Uterus (tissue), 4 donors: ENCODE data around the gene ICA1. TPM values are rescaled to one million over a fixed set of nuclear protein-coding genes. Genes with fewer than 3 reads are reported as not detected.

Experiments used
- DNase-seq, 2 donors: peaks; one replicate each; pipeline ENCODE4 v3.0.0-alpha.2; 2019 to 2020
- H3K27ac ChIP-seq, 2 donors: fragments of 200-600 bp; sonication (generic); 1 replicate in 1 of 2; 2 replicates in 1 of 2; pipeline ENCODE4 v1.5.1; 2016 to 2018
- H3K27me3 ChIP-seq, 2 donors: fragments of 200-600 bp; sonication (generic); one replicate each; pipeline ENCODE4 v1.5.1; 2018 to 2019; ENCODE audit warnings: control low read depth in 1 of 2
- H3K36me3 ChIP-seq, 2 donors: fragments of 200-600 bp; sonication (generic); one replicate each; pipeline ENCODE4 v1.5.1; 2019; ENCODE audit warnings: control low read depth in 1 of 2
- H3K4me1 ChIP-seq, 2 donors: fragments of 200-600 bp; sonication (generic); one replicate each; pipeline ENCODE4 v1.5.1; 2018 to 2019; ENCODE audit warnings: control low read depth in 1 of 2
- H3K4me3 ChIP-seq, 2 donors: fragments of 200-600 bp; sonication (generic); 1 replicate in 1 of 2; 2 replicates in 1 of 2; pipeline ENCODE4 v1.5.1; 2018 to 2019; ENCODE audit warnings: mild to moderate bottlenecking in 1 of 2
- H3K9me3 ChIP-seq, 2 donors: fragments of 200-600 bp; sonication (generic); one replicate each; pipeline ENCODE4 v1.5.1; 2019; ENCODE audit warnings: control low read depth in 1 of 2
- POLR2A ChIP-seq, 2 donors: fragments of 450-650 bp; IDR thresholded peaks; one replicate each; pipeline ENCODE4 v1.6.1; 2016; ENCODE audit warnings: antibody characterized with exemption in 2 of 2, mild to moderate bottlenecking in 1 of 2, moderate library complexity in 1 of 2
- intact Hi-C: fragments of 100-400 bp; cut with DNase I; formaldehyde crosslinking; loops from one replicate; pipeline ENCODE4 v1.15.1; 2023; ENCODE audit warnings: low total_unique reads
- total RNA-seq, 4 donors: library from RNA; depleted of rRNA in 3 of 4; stranded (reverse); fragments of >200 nt in 3 of 4; gene quantifications; one replicate each; pipeline versions ENCODE4 v1.1.0 to v1.2.4, GENCODE V29; 2014 to 2023
- TF ChIP-seq, protein P1 (sequence below), 4 experiments: fragments of 200-600 bp in 2 of 4; fragments of 450-650 bp in 2 of 4; sonication (generic) in 2 of 4; IDR thresholded peaks; one replicate each; pipeline ENCODE4 v1.5.1; 2016 to 2019; ENCODE audit warnings: antibody characterized with exemption in 4 of 4, mild to moderate bottlenecking in 2 of 4, moderate library complexity in 1 of 4
- donor health status: DM: yes; HTN: yes; CAD: no.

The ICA1 gene
- total RNA-seq, 4 donors from 2014 or later = 3.5 to 36.9 (median 28.5) TPM

DNA sequence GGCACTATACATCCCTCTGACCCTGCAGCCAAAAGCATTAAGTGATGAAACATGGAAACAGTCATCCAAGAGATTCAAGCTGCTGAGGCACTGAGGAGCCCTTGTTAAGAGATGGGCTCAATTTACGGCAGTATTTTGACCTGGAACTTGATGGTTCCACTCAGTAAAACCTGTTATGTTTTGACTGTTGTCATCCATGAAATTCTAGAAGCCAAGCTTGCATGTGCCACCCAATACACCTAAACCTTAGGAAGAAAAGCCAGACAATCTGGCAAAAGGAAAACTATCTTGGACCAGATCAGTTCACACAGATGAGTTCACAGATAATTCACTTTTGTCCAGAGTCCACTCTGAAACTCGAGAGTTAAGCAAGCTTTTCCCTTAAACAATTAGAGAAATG is 53.2 kb downstream of the ICA1 start:
- no peaks in the 10 kb centered on the region for H3K4me1 ChIP-seq
- no peaks in the 10 kb centered on the region for H3K27me3 ChIP-seq
- intact Hi-C loops = no loop called here
- H3K36me3 ChIP-seq = no peaks in the 10 kb centered on the region
- no peak for TF ChIP-seq POLR2A (IDR thresholded peaks at IDR 0.05)
- TF ChIP-seq, protein P1, sequence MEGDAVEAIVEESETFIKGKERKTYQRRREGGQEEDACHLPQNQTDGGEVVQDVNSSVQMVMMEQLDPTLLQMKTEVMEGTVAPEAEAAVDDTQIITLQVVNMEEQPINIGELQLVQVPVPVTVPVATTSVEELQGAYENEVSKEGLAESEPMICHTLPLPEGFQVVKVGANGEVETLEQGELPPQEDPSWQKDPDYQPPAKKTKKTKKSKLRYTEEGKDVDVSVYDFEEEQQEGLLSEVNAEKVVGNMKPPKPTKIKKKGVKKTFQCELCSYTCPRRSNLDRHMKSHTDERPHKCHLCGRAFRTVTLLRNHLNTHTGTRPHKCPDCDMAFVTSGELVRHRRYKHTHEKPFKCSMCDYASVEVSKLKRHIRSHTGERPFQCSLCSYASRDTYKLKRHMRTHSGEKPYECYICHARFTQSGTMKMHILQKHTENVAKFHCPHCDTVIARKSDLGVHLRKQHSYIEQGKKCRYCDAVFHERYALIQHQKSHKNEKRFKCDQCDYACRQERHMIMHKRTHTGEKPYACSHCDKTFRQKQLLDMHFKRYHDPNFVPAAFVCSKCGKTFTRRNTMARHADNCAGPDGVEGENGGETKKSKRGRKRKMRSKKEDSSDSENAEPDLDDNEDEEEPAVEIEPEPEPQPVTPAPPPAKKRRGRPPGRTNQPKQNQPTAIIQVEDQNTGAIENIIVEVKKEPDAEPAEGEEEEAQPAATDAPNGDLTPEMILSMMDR (IDR thresholded peaks at IDR 0.05) = no peak
- no peak for DNase-seq
- H3K9me3 ChIP-seq = no peaks in the 10 kb centered on the region
- H3K4me3 ChIP-seq = no peak overlapping the region
- H3K27ac ChIP-seq = no peak overlapping the region

DNA sequence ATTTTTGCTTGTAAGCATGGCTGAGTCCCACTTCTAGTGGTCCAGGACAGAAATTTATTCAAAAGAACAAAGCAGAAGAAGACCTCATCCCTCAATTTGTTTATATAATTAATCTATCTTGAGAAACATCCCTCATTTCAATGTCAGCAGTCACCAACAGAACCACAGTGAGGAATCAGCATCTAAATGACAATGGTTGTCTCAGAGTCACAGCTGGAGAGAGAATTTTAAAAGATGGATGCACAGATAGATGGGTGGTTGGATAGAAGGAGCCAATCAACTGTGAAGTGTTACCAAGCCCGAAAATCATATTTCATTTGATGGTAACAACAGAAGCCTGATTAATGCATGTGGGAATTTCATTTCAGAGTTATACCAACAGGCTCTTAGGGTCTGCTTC is 55.0 kb downstream of the ICA1 start:
- Histone ChIP-seq H3K36me3 (no peaks in the 10 kb centered on the region), H3K4me3 (no peak overlapping the region), H3K4me1 (no peaks in the 10 kb centered on the region), H3K27me3 (no peaks in the 10 kb centered on the region), H3K9me3 (no peaks in the 10 kb centered on the region), H3K27ac (no peak overlapping the region)
- DNase-seq = no peak
- no peak for TF ChIP-seq POLR2A (IDR thresholded peaks at IDR 0.05)
- TF ChIP-seq, protein P1 (IDR thresholded peaks at IDR 0.05) = no peak
- intact Hi-C loops = no loop called here

DNA sequence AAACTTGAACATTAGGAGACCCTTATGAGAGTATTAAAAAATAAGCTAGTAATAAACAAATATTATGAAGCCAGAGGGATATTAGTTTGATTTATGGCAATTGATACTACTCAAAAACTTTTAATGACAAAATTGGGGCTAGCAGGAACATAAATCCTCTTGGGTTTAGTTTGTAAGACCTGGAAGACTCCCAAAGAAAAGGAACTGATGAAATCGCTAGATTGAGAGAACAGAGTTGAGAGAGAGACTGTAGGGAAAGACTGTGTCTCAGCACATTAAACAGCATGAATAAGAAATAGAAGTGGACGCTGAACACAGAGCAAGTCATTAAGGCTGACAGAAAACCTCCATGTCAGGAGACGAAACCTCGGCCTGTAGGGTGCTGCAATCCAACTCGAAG is 56.4 kb downstream of the ICA1 start:
- H3K27ac ChIP-seq = peak overlapping the region; percentile 43 to 62
- peak in 1 of 2 donors; percentile 32 for DNase-seq
- no peaks in the 10 kb centered on the region for H3K4me1 ChIP-seq
- H3K27me3 ChIP-seq = no peaks in the 10 kb centered on the region
- no peaks in the 10 kb centered on the region for H3K36me3 ChIP-seq
- intact Hi-C loops = no loop called here
- no peak overlapping the region for H3K4me3 ChIP-seq
- H3K9me3 ChIP-seq = no peaks in the 10 kb centered on the region
- TF ChIP-seq, protein P1 (IDR thresholded peaks at IDR 0.05) = no peak
- no peak for TF ChIP-seq POLR2A (IDR thresholded peaks at IDR 0.05)

DNA sequence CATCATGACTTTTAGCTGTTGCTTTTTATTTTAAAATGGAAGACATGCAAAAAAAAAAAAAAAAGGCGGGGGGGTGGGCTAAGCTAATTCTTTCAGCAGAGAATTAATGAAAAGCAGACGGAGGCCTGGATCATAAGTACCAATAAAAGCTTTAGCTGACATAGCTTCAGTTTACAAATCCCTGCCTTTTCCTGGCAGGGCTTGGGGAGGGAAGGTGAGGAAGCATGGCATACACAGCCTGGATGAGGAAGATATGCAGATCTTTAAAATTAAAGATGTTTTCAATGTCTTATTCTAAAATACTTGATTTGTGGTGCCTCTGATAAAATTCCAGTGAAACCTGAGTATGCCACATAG is 57.0 kb downstream of the ICA1 start:
- H3K36me3 ChIP-seq = no peaks in the 10 kb centered on the region
- no peaks in the 10 kb centered on the region for H3K9me3 ChIP-seq
- no peak overlapping the region for H3K4me3 ChIP-seq
- intact Hi-C loops = no loop called here
- H3K27me3 ChIP-seq = no peaks in the 10 kb centered on the region
- peak overlapping the region; percentile 6 to 62 for H3K27ac ChIP-seq
- DNase-seq = no peak
- H3K4me1 ChIP-seq = no peaks in the 10 kb centered on the region
- TF ChIP-seq, protein P1 (IDR thresholded peaks at IDR 0.05) = no peak
- TF ChIP-seq POLR2A (IDR thresholded peaks at IDR 0.05) = no peak

DNA sequence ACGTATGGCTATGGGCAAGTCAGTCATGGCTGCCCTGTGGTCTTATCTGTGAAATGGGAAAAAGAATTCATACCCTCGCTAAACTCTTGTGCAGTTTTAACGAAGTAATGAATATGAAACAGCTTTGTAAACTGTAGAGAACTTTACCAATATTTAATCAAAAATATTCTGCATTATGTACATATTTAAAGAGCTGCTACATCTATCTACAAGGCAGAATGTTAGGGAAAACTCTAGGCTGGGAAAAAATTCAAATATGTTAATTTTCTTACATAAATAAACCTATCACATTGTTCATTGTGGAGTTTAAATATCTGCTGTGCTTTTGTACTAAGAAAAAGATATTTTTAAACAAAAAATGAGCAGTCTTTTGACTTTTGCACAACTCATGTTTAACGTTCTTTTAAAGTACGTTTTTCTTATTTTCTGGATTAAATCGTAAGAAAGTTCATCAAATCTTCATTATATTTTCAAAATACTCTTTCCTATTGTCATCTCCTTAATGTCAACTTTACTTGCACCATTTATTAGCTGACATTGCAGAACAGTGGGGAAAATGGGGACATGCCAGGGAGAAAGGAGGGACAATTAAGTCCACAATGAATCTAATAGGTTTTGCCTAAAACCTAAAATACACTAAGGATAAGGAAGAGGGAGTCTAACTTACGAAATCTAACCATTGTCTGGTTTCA is 57.5 kb downstream of the ICA1 start:
- Histone ChIP-seq H3K9me3 (no peaks in the 10 kb centered on the region), H3K36me3 (no peaks in the 10 kb centered on the region), H3K4me3 (no peak overlapping the region), H3K4me1 (no peaks in the 10 kb centered on the region), H3K27ac (no peak overlapping the region), H3K27me3 (no peaks in the 10 kb centered on the region)
- DNase-seq = no peak
- TF ChIP-seq POLR2A (IDR thresholded peaks at IDR 0.05) = no peak
- TF ChIP-seq, protein P1 (IDR thresholded peaks at IDR 0.05) = no peak
- intact Hi-C loops = no loop called here
